Raji (cell line): ENCODE data around the gene SYCP1.

Experiments used
- POLR2A ChIP-seq: IDR thresholded peaks from 2 replicates; pipeline ENCODE4 v1.6.1; 2011; ENCODE audit warnings: low read depth, low read length, control low read depth; ENCODE audit not compliant: insufficient read depth

The SYCP1 gene

GRCh38 chr1:114902343-114902742 lies 47.7 kb downstream of the SYCP1 start:
- TF ChIP-seq POLR2A = no peak

DNA sequence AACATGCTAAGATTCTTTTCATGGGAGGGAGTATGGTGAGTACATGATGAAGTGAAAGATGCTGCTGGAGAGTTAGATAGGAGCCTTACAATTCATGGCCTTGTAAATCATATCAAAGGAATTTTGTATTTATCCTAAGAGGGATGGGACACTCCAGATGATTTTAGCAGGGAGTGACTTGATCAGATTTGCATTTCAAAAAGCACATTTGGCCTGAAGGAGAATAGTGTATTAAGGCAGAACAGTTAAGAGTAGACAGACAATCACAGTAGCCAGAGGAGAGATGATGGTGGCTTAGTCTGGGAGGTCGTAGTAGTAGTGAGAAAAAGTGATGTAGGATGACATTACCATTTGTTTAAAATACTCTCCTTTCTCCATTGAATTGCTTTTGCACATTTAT lies 48.8 kb downstream of the SYCP1 start:
- no peak for TF ChIP-seq POLR2A

DNA sequence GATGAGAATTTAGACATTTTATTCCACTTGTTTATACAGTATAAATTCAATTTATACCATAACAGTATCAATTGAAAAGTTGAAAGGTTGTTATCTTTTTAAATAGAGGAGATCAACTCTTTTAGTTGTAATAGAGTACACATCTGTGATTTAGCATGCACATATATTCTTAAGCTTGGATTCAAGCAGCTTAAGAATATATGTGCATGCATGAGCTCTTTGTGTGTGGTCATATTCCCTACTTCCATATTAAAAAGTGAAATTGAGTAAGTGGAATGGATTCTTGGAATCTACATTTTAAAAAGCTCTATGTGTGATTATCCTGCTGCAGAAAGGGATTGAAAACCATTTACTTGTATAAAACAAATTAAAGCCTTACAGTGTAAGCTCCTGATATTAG lies 71.9 kb downstream of the SYCP1 start:
- TF ChIP-seq POLR2A = no peak

- no peak for TF ChIP-seq POLR2A
Measured at GRCh38 chr1:114927401-114927800, 72.7 kb downstream of the SYCP1 start.

GRCh38 chr1:114956570-114956969 lies 101.9 kb downstream of the SYCP1 start:
- TF ChIP-seq POLR2A = no peak

DNA sequence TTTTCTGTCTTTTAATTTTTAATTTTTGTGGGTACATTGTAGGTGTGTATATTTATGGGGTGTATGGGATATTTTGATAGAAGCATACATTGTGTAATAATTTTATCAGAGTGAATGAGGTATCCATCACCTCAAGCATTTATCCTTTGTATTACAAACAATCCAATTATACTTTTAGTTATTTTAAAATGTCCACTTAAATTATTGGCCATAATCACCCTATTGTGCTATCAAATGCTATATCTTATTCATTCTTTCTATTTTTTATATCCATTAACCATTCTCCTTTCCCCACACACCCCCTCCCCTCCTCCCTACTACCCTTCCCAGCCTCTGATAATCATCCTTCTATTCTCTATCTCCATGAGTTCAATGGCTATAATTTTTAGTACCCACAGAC lies 104.8 kb downstream of the SYCP1 start:
- no peak for TF ChIP-seq POLR2A

- TF ChIP-seq POLR2A = no peak
Measured at GRCh38 chr1:114976891-114977290, 122.2 kb downstream of the SYCP1 start.

GRCh38 chr1:114979278-114979891 lies 124.7 kb downstream of the SYCP1 start:
- TF ChIP-seq POLR2A = no peak

DNA sequence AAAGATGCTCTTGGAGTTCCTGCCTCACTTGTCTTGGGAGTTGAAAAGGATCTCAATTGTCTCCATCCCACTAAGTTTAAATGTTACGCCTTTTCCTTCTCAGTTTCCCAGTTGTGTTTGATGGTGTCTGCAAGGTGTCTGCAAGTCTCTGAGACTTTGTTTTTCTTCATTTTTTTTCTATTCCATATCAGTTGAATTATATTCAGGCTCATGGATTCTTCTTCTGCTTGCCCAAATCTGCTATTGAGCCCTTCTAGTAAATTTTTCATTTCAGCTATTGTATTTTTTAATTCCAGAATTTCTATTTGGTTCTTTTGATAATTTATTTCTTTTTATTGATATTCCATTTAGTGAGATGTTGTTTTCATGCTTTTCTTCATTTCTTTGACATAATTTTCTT lies 127.6 kb downstream of the SYCP1 start:
- TF ChIP-seq POLR2A = no peak

DNA sequence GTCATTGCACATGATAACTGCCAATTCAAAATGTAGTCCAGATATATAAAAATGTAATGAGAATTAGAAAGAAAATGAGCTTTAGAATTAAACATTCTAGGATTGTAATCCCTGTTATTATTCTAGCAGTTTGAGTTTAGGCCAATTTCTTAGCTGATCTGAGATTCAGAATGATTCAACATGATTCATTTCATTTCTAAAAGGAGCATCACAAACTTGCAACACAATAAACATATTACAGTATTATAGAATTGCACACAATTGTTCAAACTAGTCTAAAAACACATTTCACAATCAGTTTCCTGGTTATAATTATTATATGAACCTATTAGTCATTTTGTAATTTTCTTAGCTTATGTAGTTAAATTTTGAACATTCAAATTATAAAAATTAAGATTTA lies 131.6 kb downstream of the SYCP1 start:
- TF ChIP-seq POLR2A = no peak

DNA sequence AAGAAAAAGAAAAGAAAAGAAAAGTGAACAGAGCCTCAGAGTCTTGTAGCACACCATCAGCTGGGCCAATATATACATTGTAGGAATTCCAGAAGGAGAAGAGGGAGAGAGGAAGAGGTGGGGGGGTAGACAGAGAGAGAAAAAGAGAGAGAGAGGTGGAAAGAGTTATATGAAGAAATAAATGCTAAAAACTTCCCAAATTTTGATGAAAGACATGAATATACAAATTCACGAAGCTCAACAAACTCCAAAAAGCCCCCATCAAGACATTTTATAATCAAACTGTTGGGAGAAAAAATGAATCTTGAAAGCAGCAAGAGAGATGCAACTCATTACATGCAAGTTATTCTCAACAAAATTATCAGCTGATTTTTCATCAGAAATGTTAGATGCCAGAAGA lies 133.4 kb downstream of the SYCP1 start:
- TF ChIP-seq POLR2A = no peak

- TF ChIP-seq POLR2A = no peak
Measured at GRCh38 chr1:114997510-114998289, 143.0 kb downstream of the SYCP1 start.

- no peak for TF ChIP-seq POLR2A
Measured at GRCh38 chr1:115006191-115006590, 151.5 kb downstream of the SYCP1 start.

DNA sequence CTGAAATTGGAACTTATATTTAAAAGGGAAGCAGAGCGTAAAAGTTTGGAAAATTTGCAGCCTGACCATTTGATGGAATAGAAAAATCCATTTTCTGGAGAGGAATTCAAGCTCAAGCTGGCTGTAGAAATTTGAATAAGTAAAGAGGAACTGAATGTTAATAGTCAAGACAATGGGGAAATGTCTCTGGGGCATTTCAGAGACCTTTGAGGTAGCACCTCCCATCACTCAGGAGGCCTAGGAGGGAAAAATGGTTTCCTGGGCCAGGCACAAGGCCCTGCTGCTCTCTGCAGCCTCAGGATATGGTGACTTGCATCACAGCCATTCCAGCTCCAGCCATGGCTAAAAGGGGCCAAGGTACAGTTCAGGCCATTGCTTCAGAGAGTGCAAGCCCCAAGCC lies 157.3 kb downstream of the SYCP1 start:
- no peak for TF ChIP-seq POLR2A

DNA sequence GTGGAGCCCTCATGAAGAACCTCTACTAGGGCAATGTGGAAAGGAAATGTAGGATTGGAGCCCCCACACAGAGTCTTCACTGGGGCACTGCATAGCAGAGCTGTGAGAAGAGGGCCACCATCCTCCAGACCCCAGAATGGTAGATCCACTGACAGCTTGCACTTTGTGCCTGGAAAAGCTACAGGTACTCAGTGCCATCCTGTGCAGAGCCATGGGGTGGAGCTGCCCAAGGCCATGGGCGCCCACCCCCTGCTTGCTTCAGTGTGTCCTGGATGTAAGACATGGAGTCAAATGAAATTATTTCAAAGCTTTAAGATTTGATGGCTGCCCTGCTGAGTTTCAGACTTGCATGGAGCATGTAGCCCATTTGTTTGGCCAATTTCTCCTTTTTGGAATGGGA lies 157.8 kb downstream of the SYCP1 start:
- TF ChIP-seq POLR2A = no peak

DNA sequence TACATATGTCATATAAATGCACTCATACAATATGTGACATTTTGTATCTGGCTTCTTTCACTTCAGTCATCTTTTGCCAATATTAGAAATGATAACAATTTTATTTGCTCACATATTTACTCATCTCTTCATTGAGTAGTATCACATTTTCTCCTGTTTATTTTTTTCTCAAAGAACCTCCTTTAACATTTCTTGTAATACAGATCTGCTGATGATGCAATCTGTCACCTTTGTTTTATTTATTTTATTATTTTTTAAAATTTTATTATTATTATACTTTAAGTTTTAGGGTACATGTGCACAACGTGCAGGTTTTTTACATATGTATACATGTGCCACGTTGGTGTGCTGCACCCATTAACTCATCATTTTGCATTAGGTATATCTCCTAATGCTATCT lies 159.1 kb downstream of the SYCP1 start:
- TF ChIP-seq POLR2A = no peak

DNA sequence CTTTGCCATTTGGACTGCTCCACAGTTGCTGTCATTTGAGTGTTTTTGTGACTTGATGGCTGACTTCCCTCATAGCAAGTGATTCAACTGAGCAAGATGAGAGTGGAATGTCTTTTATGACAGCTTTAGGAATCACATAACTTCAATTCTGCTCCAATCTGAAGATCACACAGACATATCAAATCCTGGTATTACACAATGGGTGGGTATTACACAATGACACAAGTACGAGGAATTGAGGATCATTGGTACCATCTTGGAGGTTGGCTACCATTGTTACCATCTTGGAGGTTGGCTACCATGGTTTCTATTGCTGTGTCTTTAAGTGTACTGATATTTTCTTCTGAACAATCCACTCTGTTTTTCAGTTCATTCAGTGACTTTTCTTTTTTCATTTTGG lies 166.5 kb downstream of the SYCP1 start:
- no peak for TF ChIP-seq POLR2A
